Skin epidermis (tissue), 12 donors: ENCODE measurements around the gene GPBP1.
"Not testable (repeated sequence)": the region's sequence is repeated elsewhere in the genome, so short reads cannot be mapped to it uniquely, and the experiment has no call there.

Experiments used
- H3K27ac ChIP-seq, 21 experiments: fragments of 200-600 bp; sonication (generic) in 11 of 21; one replicate each; pipeline ENCODE4 v1.5.0; 2020; ENCODE audit warnings: mild to moderate bottlenecking in 3 of 21, inconsistent platforms in 2 of 21, moderate library complexity in 2 of 21
- H3K4me3 ChIP-seq, 7 experiments: fragments of 200-600 bp; sonication (generic) in 2 of 7; one replicate each; pipeline ENCODE4 v1.5.0; 2020; ENCODE audit warnings: inconsistent platforms in 2 of 7, mild to moderate bottlenecking in 2 of 7, moderate library complexity in 1 of 7

Gene GPBP1

GRCh38 chr5:57175551-57176309 is 1.9 kb downstream of the GPBP1 start:
- Histone ChIP-seq H3K4me3 (peak overlapping the region; percentile 62 to 99 (median 78)), H3K27ac (peak overlapping the region in 18 of 21 experiments; percentile 3 to 100 (median 99))

GRCh38 chr5:57176350-57176857 is 2.5 kb downstream of the GPBP1 start:
- H3K27ac ChIP-seq, result peak overlapping the region in 18 of 21 experiments; percentile 9 to 100 (median 98)
- peak overlapping the region; percentile 62 to 99 (median 78) for H3K4me3 ChIP-seq

DNA sequence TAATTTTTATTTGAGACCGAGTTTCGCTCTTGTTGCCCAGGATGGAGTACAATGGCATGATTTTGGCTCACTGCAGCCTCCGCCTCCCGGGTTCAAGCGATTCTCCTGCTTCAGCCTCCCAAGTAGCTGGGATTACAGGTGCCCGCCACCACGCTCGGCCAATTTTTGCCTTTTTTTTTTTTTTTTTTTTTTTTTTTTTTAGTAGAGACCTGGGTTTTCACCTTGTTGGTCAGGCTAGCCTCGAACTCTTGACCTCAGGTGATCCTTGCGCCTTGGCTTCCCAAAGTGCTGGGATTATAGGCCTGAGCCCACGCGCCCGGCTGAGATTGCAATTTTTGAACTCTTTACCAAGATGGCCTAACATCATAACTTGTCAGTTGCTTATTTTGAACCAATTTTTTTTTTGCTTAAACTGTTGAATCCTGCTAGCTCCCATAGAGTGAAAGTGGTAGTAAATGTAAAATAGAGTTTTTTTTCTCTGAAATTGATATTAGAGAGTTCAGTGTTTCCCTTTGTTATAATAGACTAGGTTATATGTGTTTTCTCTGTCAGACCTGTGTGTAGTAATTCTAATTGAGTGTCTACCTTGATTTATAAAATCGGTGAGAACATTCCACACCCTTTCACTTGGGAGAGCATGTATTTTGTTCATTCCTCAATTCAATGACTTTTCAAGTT is 3.8 kb downstream of the GPBP1 start:
- H3K4me3 ChIP-seq, result peak overlapping the region; percentile 1 to 94 (median 75)
- peak overlapping the region in 4 of 21 experiments; percentile 7 to 100 (median 54) for H3K27ac ChIP-seq

- Histone ChIP-seq H3K27ac (peak overlapping the region in 5 of 21 experiments; percentile 6 to 60 (median 44)), H3K4me3 (peak overlapping the region; percentile 1 to 94 (median 21))
Measured at GRCh38 chr5:57178238-57178637, 4.4 kb downstream of the GPBP1 start.

DNA sequence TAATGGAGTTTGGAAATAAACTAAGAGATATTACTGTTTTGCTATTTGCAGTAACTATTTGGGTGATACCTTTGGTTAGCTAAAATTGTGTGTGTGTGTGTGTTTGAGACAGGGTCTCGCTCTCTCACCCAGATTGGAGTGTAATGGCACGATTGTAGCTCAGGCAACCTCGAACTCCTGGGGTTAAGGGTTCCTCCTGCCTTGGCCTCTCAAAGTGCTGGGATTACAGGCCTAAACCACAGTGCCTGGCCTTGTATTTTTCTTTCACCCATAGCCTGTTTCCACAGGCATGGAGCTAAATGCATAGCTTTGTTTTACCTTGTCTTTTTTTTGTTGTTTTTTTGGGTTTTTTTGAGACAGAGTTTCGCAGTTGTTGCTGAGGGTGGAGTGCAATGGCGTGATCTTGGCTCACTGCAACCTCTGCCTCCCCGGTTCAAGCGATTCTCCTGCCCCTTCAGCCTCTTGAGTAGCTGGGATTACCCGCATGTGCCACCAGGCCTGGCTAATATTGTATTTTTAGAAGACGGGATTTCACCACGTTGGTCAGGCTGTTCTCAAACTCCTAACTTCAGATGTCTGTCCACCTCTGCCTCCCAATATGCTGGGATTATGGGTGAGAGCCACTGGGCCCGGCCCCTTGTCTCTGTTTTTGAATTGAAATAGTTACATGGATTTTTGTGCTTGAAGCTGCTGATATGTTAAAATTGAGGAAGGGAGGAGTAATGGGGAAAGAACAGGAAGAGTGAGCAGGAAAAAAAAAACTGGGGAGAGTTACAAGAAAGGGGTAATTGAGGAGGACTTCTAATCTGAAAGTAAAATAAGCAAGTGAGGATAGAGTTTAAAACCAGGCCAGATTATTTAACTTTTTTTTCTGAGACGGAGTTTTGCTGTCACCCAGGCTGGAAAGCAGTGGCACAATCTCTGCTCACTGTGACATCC is 5.7 kb downstream of the GPBP1 start:
- H3K4me3 ChIP-seq, result peak overlapping the region in 4 of 7 experiments; percentile 0 to 75 (median 4)

DNA sequence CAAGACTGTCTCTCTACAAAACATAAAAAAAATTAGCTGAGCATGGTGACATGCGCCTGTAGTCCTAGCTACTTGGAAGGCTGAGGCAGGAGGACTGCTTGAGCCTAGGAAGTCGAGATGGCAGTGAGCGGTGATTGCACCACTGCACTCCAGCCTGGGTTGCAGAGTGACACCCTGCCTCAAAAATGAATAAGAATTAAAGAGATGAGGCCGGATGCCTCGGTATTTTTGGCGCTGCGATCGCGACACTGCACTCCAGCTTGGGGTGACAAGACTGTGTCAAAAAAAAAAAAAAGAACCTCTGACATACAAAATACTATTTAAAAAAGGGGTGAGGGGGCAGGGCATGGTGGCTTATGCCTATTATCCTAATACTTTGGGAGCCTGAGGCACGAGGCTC is 7.3 kb downstream of the GPBP1 start:
- no peak overlapping the region for H3K4me3 ChIP-seq

More for the DNA sequence above, 5.7 kb downstream of the GPBP1 start:
- H3K27ac ChIP-seq, result peak overlapping the region in 11 of 21 experiments; percentile 16 to 71 (median 46)

GRCh38 chr5:57184322-57184721 is 10.5 kb downstream of the GPBP1 start:
- Histone ChIP-seq H3K27ac (no peak overlapping the region), H3K4me3 (no peak overlapping the region)

More for the DNA sequence above, 7.3 kb downstream of the GPBP1 start:
- H3K27ac ChIP-seq, result no peak overlapping the region

DNA sequence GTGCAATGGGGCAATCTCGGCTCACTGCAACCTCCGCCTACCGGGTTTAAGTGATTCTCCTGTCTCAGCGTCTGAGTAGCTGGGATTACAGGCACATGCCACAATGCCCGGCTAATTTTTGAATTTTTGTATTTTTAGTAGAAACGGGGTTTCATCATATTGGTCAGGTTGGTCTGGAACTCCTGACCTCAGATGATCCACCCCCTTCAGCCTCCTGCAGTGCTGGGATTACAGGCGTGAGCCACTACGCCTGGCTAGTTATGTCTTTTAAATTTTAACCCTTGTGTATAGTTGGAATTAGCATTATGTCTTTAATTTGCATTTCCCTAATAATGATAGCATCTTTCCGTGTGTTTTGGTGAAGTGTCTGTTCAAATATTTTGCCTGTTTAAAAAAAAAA is 11.5 kb downstream of the GPBP1 start:
- Histone ChIP-seq H3K4me3 (no peak overlapping the region), H3K27ac (peak overlapping the region in 1 of 21 experiments; percentile 1)

GRCh38 chr5:57186194-57186593 is 12.3 kb downstream of the GPBP1 start:
- Histone ChIP-seq H3K27ac (no peak overlapping the region), H3K4me3 (no peak overlapping the region)

- not testable (repeated sequence) for H3K27ac ChIP-seq, H3K4me3 ChIP-seq
Measured at GRCh38 chr5:57187977-57188376, 14.1 kb downstream of the GPBP1 start.

GRCh38 chr5:57189515-57189914 is 15.7 kb downstream of the GPBP1 start:
- H3K27ac ChIP-seq, result no peak overlapping the region
- H3K4me3 ChIP-seq, result no peak overlapping the region

GRCh38 chr5:57190593-57190992 is 16.7 kb downstream of the GPBP1 start:
- H3K27ac ChIP-seq, result no peak overlapping the region

DNA sequence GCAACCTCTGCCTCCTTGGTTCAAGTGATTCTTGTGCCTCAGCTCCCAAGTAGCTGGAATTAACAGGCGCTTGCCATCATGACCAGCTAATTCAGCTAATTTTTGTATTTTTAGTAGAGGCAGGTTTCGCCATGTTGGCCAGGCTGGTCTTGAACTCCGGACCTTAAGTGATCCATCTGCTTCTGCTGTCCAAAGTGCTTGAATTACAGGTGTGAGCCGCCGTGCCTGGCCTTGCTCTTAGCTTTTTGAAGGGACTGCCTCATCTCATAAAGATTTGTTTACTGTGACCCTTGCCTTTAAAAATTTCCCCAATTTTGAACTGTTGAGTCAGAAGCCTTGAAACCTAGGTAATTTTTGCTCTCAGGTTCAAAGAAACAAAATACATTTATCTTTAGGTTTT is 17.3 kb downstream of the GPBP1 start:
- Histone ChIP-seq H3K4me3 (no peak overlapping the region), H3K27ac (no peak overlapping the region)

More at GRCh38 chr5:57190593-57190992, 16.7 kb downstream of the GPBP1 start:
- no peak overlapping the region for H3K4me3 ChIP-seq

- no peak overlapping the region for H3K4me3 ChIP-seq
- no peak overlapping the region for H3K27ac ChIP-seq
Measured at GRCh38 chr5:57191986-57192385, 18.1 kb downstream of the GPBP1 start.

- not testable (repeated sequence) for H3K27ac ChIP-seq, H3K4me3 ChIP-seq
Measured at GRCh38 chr5:57192832-57193231, 19.0 kb downstream of the GPBP1 start.

GRCh38 chr5:57193757-57194413 is 20.0 kb downstream of the GPBP1 start:
- H3K4me3 ChIP-seq, result no peak overlapping the region
- H3K27ac ChIP-seq, result no peak overlapping the region

- Histone ChIP-seq H3K27ac (no peak overlapping the region), H3K4me3 (no peak overlapping the region)
Measured at GRCh38 chr5:57194653-57195052, 20.8 kb downstream of the GPBP1 start.

GRCh38 chr5:57195060-57195459 is 21.2 kb downstream of the GPBP1 start:
- H3K27ac ChIP-seq, result no peak overlapping the region
- no peak overlapping the region for H3K4me3 ChIP-seq

DNA sequence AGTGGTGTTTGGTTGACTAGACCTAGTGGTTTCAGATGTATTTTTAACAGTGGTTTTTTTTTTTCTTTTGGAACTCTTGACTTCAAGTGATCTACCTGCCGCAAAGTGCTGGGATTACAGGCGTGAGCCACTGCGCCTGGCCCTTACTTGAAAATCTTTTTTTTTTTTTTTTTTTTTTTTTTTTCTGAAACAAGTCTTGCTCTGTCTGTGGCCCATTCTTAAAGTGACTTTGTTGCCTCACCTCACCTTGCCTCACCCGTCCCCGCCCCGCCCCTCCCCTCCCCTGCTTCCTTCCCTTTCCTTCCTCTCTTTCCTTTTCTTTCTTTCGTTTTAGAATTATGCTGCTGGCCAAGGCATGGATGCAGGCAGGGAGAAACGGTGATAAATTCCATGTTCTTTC is 26.0 kb downstream of the GPBP1 start:
- Histone ChIP-seq H3K27ac (no peak overlapping the region), H3K4me3 (no peak overlapping the region)
